ENCODE data around the gene PCSK7. TPM values are rescaled to one million over a fixed set of nuclear protein-coding genes. Genes with fewer than 3 reads are reported as not detected.

Gene PCSK7
- total and polyA plus RNA-seq, 4 donors: 7.3 to 32.3 (median 16.2) TPM

DNA sequence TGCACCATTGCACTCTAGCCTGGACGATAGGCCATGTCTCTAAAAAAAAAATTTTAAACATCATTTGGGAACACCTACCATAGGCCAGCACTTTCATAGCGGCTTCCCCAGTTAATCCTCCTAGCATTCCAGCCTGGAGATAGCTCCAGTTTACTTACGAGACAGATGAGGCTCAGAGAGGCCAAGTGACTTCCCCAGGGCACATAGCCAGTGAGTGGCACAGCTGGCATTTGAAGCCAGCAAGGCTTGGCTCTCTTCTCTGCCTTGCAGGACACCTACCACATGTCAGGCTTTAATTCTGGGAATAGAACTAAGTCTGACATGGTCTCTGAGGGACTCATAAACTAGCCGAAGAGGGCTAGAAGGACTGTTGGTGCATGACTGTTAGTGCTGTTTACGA, 37.6 kb downstream of the PCSK7 start:
- Histone ChIP-seq H3K4me3 (ENCODE audit: low read depth in 1 of 3, low read length in 3 of 3) (no peak overlapping the region), H3K27ac (ENCODE audit: low read depth in 1 of 2, low read length in 2 of 2) (no peak overlapping the region), H3K9me3 (ENCODE audit: control insufficient read depth in 4 of 4, low read length in 3 of 4) (no peaks in the 10 kb centered on the region), H3K4me1 (ENCODE audit: control insufficient read depth in 4 of 4, insufficient read depth in 4 of 4, low read length in 3 of 4) (no peaks in the 10 kb centered on the region), H3K9ac (ENCODE audit: low read depth in 1 of 2, low read length in 2 of 2) (no peak overlapping the region), H3K36me3 (ENCODE audit: control insufficient read depth in 4 of 4, insufficient read depth in 3 of 4, low read depth in 1 of 4, low read length in 3 of 4) (peaks cover 9 to 50% (median 19%) of the 10 kb centered on the region in 4 donors), H3K27me3 (ENCODE audit: control insufficient read depth in 4 of 4, insufficient read depth in 4 of 4, low read length in 3 of 4) (no peaks in the 10 kb centered on the region)
- DNase-seq (ENCODE audit: low spot score): no peak
- 87% methylated on average over 5 of the region's 5 CpGs for WGBS
- no peak for TF ChIP-seq EGR1 (IDR thresholded peaks at IDR 0.05; ENCODE audit: low read depth in 2 of 2)
- TF ChIP-seq HNF4G (IDR thresholded peaks at IDR 0.05): no peak
- TF ChIP-seq, protein P1, sequence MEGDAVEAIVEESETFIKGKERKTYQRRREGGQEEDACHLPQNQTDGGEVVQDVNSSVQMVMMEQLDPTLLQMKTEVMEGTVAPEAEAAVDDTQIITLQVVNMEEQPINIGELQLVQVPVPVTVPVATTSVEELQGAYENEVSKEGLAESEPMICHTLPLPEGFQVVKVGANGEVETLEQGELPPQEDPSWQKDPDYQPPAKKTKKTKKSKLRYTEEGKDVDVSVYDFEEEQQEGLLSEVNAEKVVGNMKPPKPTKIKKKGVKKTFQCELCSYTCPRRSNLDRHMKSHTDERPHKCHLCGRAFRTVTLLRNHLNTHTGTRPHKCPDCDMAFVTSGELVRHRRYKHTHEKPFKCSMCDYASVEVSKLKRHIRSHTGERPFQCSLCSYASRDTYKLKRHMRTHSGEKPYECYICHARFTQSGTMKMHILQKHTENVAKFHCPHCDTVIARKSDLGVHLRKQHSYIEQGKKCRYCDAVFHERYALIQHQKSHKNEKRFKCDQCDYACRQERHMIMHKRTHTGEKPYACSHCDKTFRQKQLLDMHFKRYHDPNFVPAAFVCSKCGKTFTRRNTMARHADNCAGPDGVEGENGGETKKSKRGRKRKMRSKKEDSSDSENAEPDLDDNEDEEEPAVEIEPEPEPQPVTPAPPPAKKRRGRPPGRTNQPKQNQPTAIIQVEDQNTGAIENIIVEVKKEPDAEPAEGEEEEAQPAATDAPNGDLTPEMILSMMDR (IDR thresholded peaks at IDR 0.05; ENCODE audit: low read depth, low read length, missing input control): no peak
- no peak for TF ChIP-seq RAD21 (IDR thresholded peaks at IDR 0.05)
- TF ChIP-seq, protein P2, sequence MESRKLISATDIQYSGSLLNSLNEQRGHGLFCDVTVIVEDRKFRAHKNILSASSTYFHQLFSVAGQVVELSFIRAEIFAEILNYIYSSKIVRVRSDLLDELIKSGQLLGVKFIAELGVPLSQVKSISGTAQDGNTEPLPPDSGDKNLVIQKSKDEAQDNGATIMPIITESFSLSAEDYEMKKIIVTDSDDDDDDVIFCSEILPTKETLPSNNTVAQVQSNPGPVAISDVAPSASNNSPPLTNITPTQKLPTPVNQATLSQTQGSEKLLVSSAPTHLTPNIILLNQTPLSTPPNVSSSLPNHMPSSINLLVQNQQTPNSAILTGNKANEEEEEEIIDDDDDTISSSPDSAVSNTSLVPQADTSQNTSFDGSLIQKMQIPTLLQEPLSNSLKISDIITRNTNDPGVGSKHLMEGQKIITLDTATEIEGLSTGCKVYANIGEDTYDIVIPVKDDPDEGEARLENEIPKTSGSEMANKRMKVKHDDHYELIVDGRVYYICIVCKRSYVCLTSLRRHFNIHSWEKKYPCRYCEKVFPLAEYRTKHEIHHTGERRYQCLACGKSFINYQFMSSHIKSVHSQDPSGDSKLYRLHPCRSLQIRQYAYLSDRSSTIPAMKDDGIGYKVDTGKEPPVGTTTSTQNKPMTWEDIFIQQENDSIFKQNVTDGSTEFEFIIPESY (IDR thresholded peaks at IDR 0.05): no peak
- TF ChIP-seq NR2F2 (IDR thresholded peaks at IDR 0.05): no peak

DNA sequence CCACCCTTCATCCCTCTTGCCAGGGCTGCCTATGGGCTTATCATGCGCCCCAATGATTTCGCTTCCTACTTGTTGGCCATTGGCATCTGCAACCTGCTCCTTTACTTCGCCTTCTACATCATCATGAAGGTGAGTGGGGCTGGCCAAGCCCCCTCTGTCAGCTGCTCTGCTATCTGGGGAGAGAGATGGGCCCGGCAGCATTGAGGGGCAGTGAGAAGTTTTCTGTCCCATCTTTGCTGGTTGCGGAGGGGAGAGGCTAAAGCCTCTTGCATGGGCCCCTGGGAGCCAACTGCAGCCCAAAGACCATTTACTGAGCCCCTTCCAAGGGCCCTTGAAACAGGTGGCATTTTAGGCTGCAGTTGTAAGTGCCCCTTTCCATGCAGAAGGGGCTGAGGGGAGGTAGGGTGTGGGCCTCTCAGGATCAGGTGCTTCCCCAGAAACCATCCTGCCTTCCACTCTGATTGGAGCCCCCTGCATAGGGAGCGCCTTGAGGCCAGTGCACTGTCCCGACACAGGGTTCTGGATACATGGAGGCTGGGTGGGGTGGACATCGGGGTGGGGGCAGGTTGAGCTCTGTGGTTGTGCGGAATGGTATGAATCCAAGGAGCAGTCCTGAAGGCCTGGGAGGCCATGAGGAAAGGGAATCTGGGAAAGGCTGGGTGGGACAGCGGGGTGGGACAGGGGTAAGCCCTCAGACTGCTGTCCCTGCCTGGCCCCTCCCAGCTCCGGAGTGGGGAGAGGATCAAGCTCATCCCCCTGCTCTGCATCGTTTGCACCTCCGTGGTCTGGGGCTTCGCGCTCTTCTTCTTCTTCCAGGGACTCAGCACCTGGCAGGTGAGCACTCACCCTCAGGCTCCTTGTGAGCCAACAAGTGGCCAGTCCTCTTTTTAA, 38.5 kb downstream of the PCSK7 start:
- H3K4me3 ChIP-seq (ENCODE audit: low read depth in 1 of 3, low read length in 3 of 3): no peak overlapping the region
- DNase-seq (ENCODE audit: low spot score): no peak

More for the DNA sequence above, 38.5 kb downstream of the PCSK7 start:
- Histone ChIP-seq H3K27ac (ENCODE audit: low read depth in 1 of 2, low read length in 2 of 2) (no peak overlapping the region), H3K4me1 (ENCODE audit: control insufficient read depth in 4 of 4, insufficient read depth in 4 of 4, low read length in 3 of 4) (no peaks in the 10 kb centered on the region), H3K9me3 (ENCODE audit: control insufficient read depth in 4 of 4, low read length in 3 of 4) (no peaks in the 10 kb centered on the region), H3K9ac (ENCODE audit: low read depth in 1 of 2, low read length in 2 of 2) (no peak overlapping the region), H3K36me3 (ENCODE audit: control insufficient read depth in 4 of 4, insufficient read depth in 3 of 4, low read depth in 1 of 4, low read length in 3 of 4) (peaks cover 15 to 59% (median 19%) of the 10 kb centered on the region in 4 donors), H3K27me3 (ENCODE audit: control insufficient read depth in 4 of 4, insufficient read depth in 4 of 4, low read length in 3 of 4) (no peaks in the 10 kb centered on the region)
- WGBS: 97% methylated on average over 15 of the region's 15 CpGs
- TF ChIP-seq RXRA (IDR thresholded peaks at IDR 0.05) (no peak), JUND (IDR thresholded peaks at IDR 0.05) (no peak), NR2F2 (IDR thresholded peaks at IDR 0.05) (no peak)
- TF ChIP-seq, protein P2 (IDR thresholded peaks at IDR 0.05): no peak
- TF ChIP-seq, protein P1 (IDR thresholded peaks at IDR 0.05; ENCODE audit: low read depth, low read length, missing input control): no peak
